ENCODE measurements around the gene TRPM8. TPM values are rescaled to one million over a fixed set of nuclear protein-coding genes. Genes with fewer than 3 reads are reported as not detected.
A peak's percentile ranks its signal among the peaks of the same experiment; 100 is the strongest.

Gene TRPM8
- total RNA-seq, 1 donor from 2014 or later: 0.41 TPM

GRCh38 chr2:233972941-233973575, 55.9 kb downstream of the TRPM8 start:
- FAIRE-seq: no peak
- no peak for DNase-seq (ENCODE audit: low spot score in 2 of 2)

GRCh38 chr2:233973786-233974185, 56.6 kb downstream of the TRPM8 start:
- FAIRE-seq (no peak), DNase-seq (ENCODE audit: low spot score in 2 of 2) (no peak)

- DNase-seq (ENCODE audit: low spot score in 2 of 2) (peak in 1 of 2 donors; percentile 49), FAIRE-seq (no peak)
Observed at GRCh38 chr2:233974530-233975071, 57.4 kb downstream of the TRPM8 start.

GRCh38 chr2:233976087-233976486, 58.9 kb downstream of the TRPM8 start:
- FAIRE-seq: no peak
- DNase-seq (ENCODE audit: low spot score in 2 of 2): no peak

GRCh38 chr2:233976690-233977294, 59.6 kb downstream of the TRPM8 start:
- DNase-seq (ENCODE audit: low spot score in 2 of 2): peak; percentile 31 to 54
- FAIRE-seq: no peak

GRCh38 chr2:233977296-233977837, 60.2 kb downstream of the TRPM8 start:
- FAIRE-seq: no peak
- DNase-seq (ENCODE audit: low spot score in 2 of 2): no peak

GRCh38 chr2:233979748-233980147, 62.6 kb downstream of the TRPM8 start:
- FAIRE-seq (no peak), DNase-seq (ENCODE audit: low spot score in 2 of 2) (no peak)

GRCh38 chr2:233980955-233981561, 63.9 kb downstream of the TRPM8 start:
- DNase-seq (ENCODE audit: low spot score in 2 of 2) (no peak), FAIRE-seq (no peak)

- DNase-seq (ENCODE audit: low spot score in 2 of 2) (no peak), FAIRE-seq (no peak)
Observed at GRCh38 chr2:233981574-233982420, 64.6 kb downstream of the TRPM8 start.

- DNase-seq (ENCODE audit: low spot score in 2 of 2) (no peak), FAIRE-seq (no peak)
Observed at GRCh38 chr2:233982421-233983121, 65.4 kb downstream of the TRPM8 start.

- DNase-seq (ENCODE audit: low spot score in 2 of 2) (no peak), FAIRE-seq (no peak)
Observed at GRCh38 chr2:233983445-233983844, 66.3 kb downstream of the TRPM8 start.

GRCh38 chr2:233988581-233988980, 71.4 kb downstream of the TRPM8 start:
- no peak for FAIRE-seq
- DNase-seq (ENCODE audit: low spot score in 2 of 2): no peak

GRCh38 chr2:233989221-233989858, 72.2 kb downstream of the TRPM8 start:
- DNase-seq (ENCODE audit: low spot score in 2 of 2) (no peak), FAIRE-seq (no peak)

GRCh38 chr2:233990261-233990798, 73.2 kb downstream of the TRPM8 start:
- no peak for DNase-seq (ENCODE audit: low spot score in 2 of 2)
- no peak for FAIRE-seq

- FAIRE-seq (no peak), DNase-seq (ENCODE audit: low spot score in 2 of 2) (no peak)
Observed at GRCh38 chr2:233991196-233991595, 74.0 kb downstream of the TRPM8 start.

- FAIRE-seq (no peak), DNase-seq (ENCODE audit: low spot score in 2 of 2) (no peak)
Observed at GRCh38 chr2:233992513-233993217, 75.5 kb downstream of the TRPM8 start.

- DNase-seq (ENCODE audit: low spot score in 2 of 2): no peak
- FAIRE-seq: no peak
Observed at GRCh38 chr2:233993461-233993860, 76.3 kb downstream of the TRPM8 start.

GRCh38 chr2:233994151-233994550, 77.0 kb downstream of the TRPM8 start:
- DNase-seq (ENCODE audit: low spot score in 2 of 2) (no peak), FAIRE-seq (no peak)

- FAIRE-seq (no peak), DNase-seq (ENCODE audit: low spot score in 2 of 2) (no peak)
Observed at GRCh38 chr2:233996000-233996399, 78.8 kb downstream of the TRPM8 start.
